Adipocyte (in vitro differentiated cells): ENCODE data around the gene TMEM212.
"Not testable (repeated sequence)": the region's sequence is repeated elsewhere in the genome, so short reads cannot be mapped to it uniquely, and the experiment has no call there.

Experiments
- DNase-seq: peaks from one replicate; pipeline ENCODE4 v3.0.0-alpha.2; 2015; ENCODE audit warnings: low read depth
- H3K27me3 ChIP-seq: replicated peaks from 2 replicates; pipeline ENCODE4 v1.7.0; 2013; ENCODE audit warnings: mild to moderate bottlenecking, low read length, moderate library complexity; ENCODE audit not compliant: control insufficient read depth, insufficient read depth
- H3K36me3 ChIP-seq: 2 replicates; pipeline ENCODE4 v1.7.0; 2013; ENCODE audit warnings: low read length, mild to moderate bottlenecking, moderate library complexity; ENCODE audit not compliant: control insufficient read depth, insufficient read depth, severe bottlenecking
- H3K4me1 ChIP-seq: 2 replicates; pipeline ENCODE4 v1.7.0; 2013; ENCODE audit warnings: mild to moderate bottlenecking, low read length, moderate library complexity; ENCODE audit not compliant: control insufficient read depth, insufficient read depth
- H3K4me3 ChIP-seq: 2 replicates; pipeline ENCODE4 v1.7.0; 2013; ENCODE audit warnings: mild to moderate bottlenecking, low read length, moderate library complexity
- H3K9ac ChIP-seq: 2 replicates; pipeline ENCODE4 v1.7.0; 2013; ENCODE audit warnings: mild to moderate bottlenecking, low read length, moderate library complexity
- H3K9me3 ChIP-seq: 2 replicates; pipeline ENCODE4 v1.7.0; 2013; ENCODE audit warnings: mild to moderate bottlenecking, low read length, moderate library complexity; ENCODE audit not compliant: control insufficient read depth

Gene TMEM212

GRCh38 chr3:171898192-171898591 lies 55.0 kb downstream of the TMEM212 start:
- H3K9me3 ChIP-seq: no peaks in the 10 kb centered on the region
- no peak overlapping the region for H3K9ac ChIP-seq
- H3K4me1 ChIP-seq: peaks cover 10% of the 10 kb centered on the region
- DNase-seq: no peak
- H3K36me3 ChIP-seq: no peaks in the 10 kb centered on the region
- no peaks in the 10 kb centered on the region for H3K27me3 ChIP-seq
- H3K4me3 ChIP-seq: no peak overlapping the region

- Histone ChIP-seq H3K27me3 (no peaks in the 10 kb centered on the region), H3K36me3 (no peaks in the 10 kb centered on the region), H3K9me3 (no peaks in the 10 kb centered on the region), H3K4me1 (peaks cover 10% of the 10 kb centered on the region), H3K9ac (no peak overlapping the region), H3K4me3 (no peak overlapping the region)
- DNase-seq: no peak
Observed at GRCh38 chr3:171900446-171900845, 57.3 kb downstream of the TMEM212 start.

- Histone ChIP-seq H3K36me3 (no peaks in the 10 kb centered on the region), H3K9me3 (no peaks in the 10 kb centered on the region), H3K4me3 (no peak overlapping the region), H3K27me3 (no peaks in the 10 kb centered on the region), H3K9ac (no peak overlapping the region), H3K4me1 (peaks cover 10% of the 10 kb centered on the region)
- DNase-seq: peak; percentile 61
Observed at GRCh38 chr3:171901615-171902312, 58.6 kb downstream of the TMEM212 start.

- no peak for DNase-seq
- Histone ChIP-seq H3K36me3 (no peaks in the 10 kb centered on the region), H3K9me3 (no peaks in the 10 kb centered on the region), H3K4me1 (no peaks in the 10 kb centered on the region), H3K9ac (no peak overlapping the region), H3K27me3 (no peaks in the 10 kb centered on the region), H3K4me3 (no peak overlapping the region)
Observed at GRCh38 chr3:171904829-171905228, 61.7 kb downstream of the TMEM212 start.

GRCh38 chr3:171906503-171906902 lies 63.4 kb downstream of the TMEM212 start:
- not testable (repeated sequence) for H3K9me3 ChIP-seq, DNase-seq, H3K4me3 ChIP-seq, H3K27me3 ChIP-seq, H3K4me1 ChIP-seq, H3K9ac ChIP-seq, H3K36me3 ChIP-seq

- no peaks in the 10 kb centered on the region for H3K27me3 ChIP-seq
- no peaks in the 10 kb centered on the region for H3K36me3 ChIP-seq
- no peak overlapping the region for H3K9ac ChIP-seq
- H3K4me1 ChIP-seq: no peaks in the 10 kb centered on the region
- H3K4me3 ChIP-seq: no peak overlapping the region
- DNase-seq: no peak
- H3K9me3 ChIP-seq: no peaks in the 10 kb centered on the region
Observed at GRCh38 chr3:171906951-171907676, 64.0 kb downstream of the TMEM212 start.

DNA sequence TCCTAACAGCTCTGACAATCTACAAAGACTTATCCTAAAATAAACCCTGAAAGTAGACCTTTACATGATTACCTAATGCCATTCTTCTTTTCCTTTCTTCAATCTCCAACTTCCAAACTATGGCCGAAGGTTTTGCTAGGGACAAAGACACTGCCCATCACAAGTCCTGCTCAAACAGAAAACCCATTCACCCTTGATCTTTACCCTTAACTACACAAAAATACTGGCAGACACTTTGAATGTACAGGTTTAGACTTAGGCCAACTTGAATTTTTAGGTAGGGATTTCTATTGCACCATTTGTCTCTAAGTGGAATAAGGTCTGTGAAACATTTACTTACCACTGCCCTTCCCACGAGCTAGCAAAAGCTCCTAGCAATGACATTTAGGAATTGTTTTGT lies 64.6 kb downstream of the TMEM212 start:
- Histone ChIP-seq H3K27me3 (no peaks in the 10 kb centered on the region), H3K4me3 (no peak overlapping the region)

GRCh38 chr3:171908731-171909130 lies 65.6 kb downstream of the TMEM212 start:
- peak; percentile 36 for DNase-seq
- Histone ChIP-seq H3K9me3 (no peaks in the 10 kb centered on the region), H3K27me3 (no peaks in the 10 kb centered on the region), H3K4me3 (no peak overlapping the region), H3K4me1 (no peaks in the 10 kb centered on the region), H3K36me3 (no peaks in the 10 kb centered on the region), H3K9ac (no peak overlapping the region)

More for the DNA sequence above, 64.6 kb downstream of the TMEM212 start:
- Histone ChIP-seq H3K9me3 (no peaks in the 10 kb centered on the region), H3K36me3 (no peaks in the 10 kb centered on the region), H3K9ac (no peak overlapping the region), H3K4me1 (no peaks in the 10 kb centered on the region)
- no peak for DNase-seq
